Measurements from ENCODE around the gene CHST14. TPM values are rescaled to one million over a fixed set of nuclear protein-coding genes. Genes with fewer than 3 reads are reported as not detected.

The CHST14 gene
- total RNA-seq, 1 donor from 2014 or later, result 6.8 TPM

DNA sequence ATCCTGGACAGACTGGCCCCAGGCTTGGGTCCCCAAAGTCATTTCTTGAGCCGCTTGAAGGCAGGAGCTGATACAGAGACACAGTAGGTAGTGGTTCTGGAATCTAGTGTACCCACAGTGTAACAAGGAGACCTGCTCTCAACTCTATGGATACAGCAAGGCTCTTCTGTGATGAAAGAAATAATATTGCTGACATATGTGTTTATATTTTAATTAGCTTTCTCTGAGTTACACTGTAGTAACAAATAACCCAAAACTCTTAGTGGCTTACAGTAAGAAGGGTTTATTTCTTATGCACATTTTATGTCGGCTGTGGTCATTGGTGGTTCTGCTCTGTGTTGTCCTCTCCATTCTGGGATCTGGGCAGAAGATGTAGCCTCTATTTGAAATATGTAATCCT lies 45.5 kb downstream of the CHST14 start:
- H3K4me1 ChIP-seq (ENCODE audit: control insufficient read depth in 3 of 3, insufficient read depth in 3 of 3, low read length in 3 of 3), result peaks cover 4 to 13% (median 8%) of the 10 kb centered on the region in 3 donors
- no peaks in the 10 kb centered on the region for H3K36me3 ChIP-seq (ENCODE audit: control insufficient read depth in 3 of 3, insufficient read depth in 3 of 3, low read length in 3 of 3)
- H3K9ac ChIP-seq (ENCODE audit: low read depth in 1 of 3, low read length in 3 of 3), result no peak overlapping the region
- H3K27ac ChIP-seq (ENCODE audit: low read depth, low read length), result no peak overlapping the region
- no peak overlapping the region for H3K4me3 ChIP-seq (ENCODE audit: low read length in 3 of 3)
- H3K27me3 ChIP-seq (ENCODE audit: control insufficient read depth in 3 of 3, insufficient read depth in 3 of 3, low read length in 3 of 3), result no peaks in the 10 kb centered on the region
- no peaks in the 10 kb centered on the region for H3K9me3 ChIP-seq (ENCODE audit: control insufficient read depth in 3 of 3, low read length in 3 of 3)

Other genes starting within 250 kb of the CHST14 start
- gene PAK6, start 231.9 kb upstream of the CHST14 start, total RNA-seq, result 1.0 TPM
- gene ANKRD63, start 187.9 kb upstream of the CHST14 start, total RNA-seq, result not detected
- 3.7 TPM for gene PLCB2, start 163.0 kb upstream of the CHST14 start, total RNA-seq
- gene INAFM2, start 147.3 kb upstream of the CHST14 start, total RNA-seq, result 11.5 TPM
- 2.1 TPM for gene CCDC9B, start 130.0 kb upstream of the CHST14 start, total RNA-seq
- gene PHGR1, start 120.0 kb upstream of the CHST14 start, total RNA-seq, result not detected
- gene DISP2, start 112.8 kb upstream of the CHST14 start, total RNA-seq, result under 0.01 TPM
- 15.7 TPM for gene KNSTRN, start 88.3 kb upstream of the CHST14 start, total RNA-seq
- 33.4 TPM for gene IVD, start 65.2 kb upstream of the CHST14 start, total RNA-seq
- 9.4 TPM for gene BAHD1, start 30.0 kb upstream of the CHST14 start, total RNA-seq
- gene CCDC32, start 94.1 kb downstream of the CHST14 start, total RNA-seq, result 11.0 TPM
- gene RPUSD2, start 98.3 kb downstream of the CHST14 start, total RNA-seq, result 10.4 TPM
- gene KNL1, start 123.3 kb downstream of the CHST14 start, total RNA-seq, result 6.3 TPM
- gene RAD51, start 224.2 kb downstream of the CHST14 start, total RNA-seq, result 1.6 TPM

Data from skeletal muscle tissue (tissue), 4 donors.